Coronary artery (tissue), 2 donors: Measurements from ENCODE around the gene SH3TC1.
A peak's percentile ranks its signal among the peaks of the same experiment; 100 is the strongest.

Source experiments
- DNase-seq: peaks from one replicate; pipeline ENCODE4 v3.0.0-alpha.2; 2017; ENCODE audit warnings: low spot score
- H3K27ac ChIP-seq, 2 donors: fragments of 200-600 bp; sonication (generic); one replicate each; pipeline ENCODE4 v1.5.1; 2016 to 2019
- H3K4me3 ChIP-seq: fragments of 200-600 bp; sonication (generic); 2 replicates; pipeline ENCODE4 v1.5.1; 2016; ENCODE audit warnings: mild to moderate bottlenecking, moderate library complexity
- CTCF ChIP-seq: fragments of 200-600 bp; sonication (generic); IDR thresholded peaks from one replicate; pipeline ENCODE4 v1.5.1; 2019; ENCODE audit warnings: antibody characterized with exemption

Gene SH3TC1

DNA sequence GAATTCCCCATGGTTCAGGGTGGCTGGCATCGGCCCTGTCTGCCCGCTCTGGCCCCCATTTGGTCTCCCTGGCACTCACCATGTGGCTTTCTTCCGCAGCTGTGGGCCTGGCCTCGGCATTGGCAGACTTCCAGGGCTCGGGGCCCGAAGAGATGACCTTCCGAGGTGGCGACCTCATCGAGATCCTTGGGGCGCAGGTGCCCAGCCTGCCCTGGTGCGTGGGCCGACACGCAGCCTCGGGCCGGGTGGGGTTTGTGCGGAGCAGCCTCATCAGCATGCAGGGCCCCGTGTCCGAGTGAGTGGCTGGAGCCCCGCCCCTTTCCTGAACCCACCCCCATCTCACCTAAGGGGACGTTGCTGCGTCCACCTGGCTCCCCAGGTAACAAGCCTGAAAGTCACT lies 20.1 kb downstream of the SH3TC1 start:
- TF ChIP-seq CTCF: no peak
- Histone ChIP-seq H3K4me3 (no peak overlapping the region), H3K27ac (no peak overlapping the region)
- no peak for DNase-seq

GRCh38 chr4:8220661-8221450 lies 21.8 kb downstream of the SH3TC1 start:
- no peak overlapping the region for H3K4me3 ChIP-seq
- no peak for DNase-seq
- H3K27ac ChIP-seq: peak overlapping the region in 1 of 2 donors; percentile 70
- TF ChIP-seq CTCF: no peak

- TF ChIP-seq CTCF: no peak
- no peak overlapping the region for H3K27ac ChIP-seq
- H3K4me3 ChIP-seq: no peak overlapping the region
- DNase-seq: no peak
Measured at GRCh38 chr4:8221476-8221875, 22.4 kb downstream of the SH3TC1 start.

GRCh38 chr4:8221985-8222384 lies 22.9 kb downstream of the SH3TC1 start:
- TF ChIP-seq CTCF: no peak
- Histone ChIP-seq H3K4me3 (no peak overlapping the region), H3K27ac (peak overlapping the region in 1 of 2 donors; percentile 72)
- no peak for DNase-seq

DNA sequence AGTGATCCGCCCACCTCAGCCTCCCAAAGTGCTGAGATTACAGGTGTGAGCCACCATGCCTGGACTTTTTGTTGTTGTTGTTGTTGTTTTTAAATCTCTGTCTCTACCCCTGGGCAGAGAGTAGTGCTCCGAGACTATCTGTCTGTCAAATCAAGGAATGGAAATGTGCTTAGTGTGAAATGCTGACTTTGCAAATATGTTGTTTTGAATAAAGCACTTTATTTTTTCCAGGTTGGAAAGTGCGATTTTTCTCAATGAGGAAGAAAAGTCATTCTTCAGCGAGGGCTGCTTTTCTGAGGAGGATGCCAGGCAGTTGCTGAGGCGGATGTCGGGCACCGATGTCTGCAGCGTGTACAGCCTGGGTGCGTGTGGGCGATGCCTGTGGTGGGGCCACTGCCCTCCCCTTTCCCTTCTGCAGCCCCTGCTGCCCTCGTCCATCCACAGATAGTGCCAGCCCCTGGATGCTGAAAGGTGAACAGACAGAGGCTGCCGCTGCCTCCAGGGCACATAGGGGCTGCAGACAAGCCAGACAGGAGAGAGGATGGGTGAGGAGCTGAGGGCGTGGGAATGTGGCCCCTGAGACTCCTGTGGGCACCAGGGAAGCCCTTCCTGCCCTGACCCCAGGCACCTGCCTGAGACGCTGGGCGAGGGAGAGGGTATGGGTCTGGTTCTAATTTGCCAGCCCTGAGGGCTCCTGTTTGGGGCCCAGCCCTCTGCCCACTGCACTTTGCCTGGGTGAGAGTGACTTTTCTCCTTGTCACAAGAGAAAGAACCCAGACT lies 23.7 kb downstream of the SH3TC1 start:
- DNase-seq: no peak
- TF ChIP-seq CTCF: no peak
- Histone ChIP-seq H3K27ac (no peak overlapping the region), H3K4me3 (no peak overlapping the region)

GRCh38 chr4:8224267-8224974 lies 25.3 kb downstream of the SH3TC1 start:
- H3K27ac ChIP-seq: no peak overlapping the region
- no peak overlapping the region for H3K4me3 ChIP-seq
- TF ChIP-seq CTCF: no peak
- DNase-seq: no peak
